GM18858 (cell line): ENCODE measurements around the gene BCL2L2.
"Not testable (repeated sequence)": the region's sequence is repeated elsewhere in the genome, so short reads cannot be mapped to it uniquely, and the experiment has no call there.

Experiments used
- ATAC-seq: cut with Tn5 transposase; IDR thresholded peaks from one replicate; pipeline ENCODE4 v1.9.1; 2021; ENCODE audit not compliant: unreplicated experiment

BCL2L2 gene

DNA sequence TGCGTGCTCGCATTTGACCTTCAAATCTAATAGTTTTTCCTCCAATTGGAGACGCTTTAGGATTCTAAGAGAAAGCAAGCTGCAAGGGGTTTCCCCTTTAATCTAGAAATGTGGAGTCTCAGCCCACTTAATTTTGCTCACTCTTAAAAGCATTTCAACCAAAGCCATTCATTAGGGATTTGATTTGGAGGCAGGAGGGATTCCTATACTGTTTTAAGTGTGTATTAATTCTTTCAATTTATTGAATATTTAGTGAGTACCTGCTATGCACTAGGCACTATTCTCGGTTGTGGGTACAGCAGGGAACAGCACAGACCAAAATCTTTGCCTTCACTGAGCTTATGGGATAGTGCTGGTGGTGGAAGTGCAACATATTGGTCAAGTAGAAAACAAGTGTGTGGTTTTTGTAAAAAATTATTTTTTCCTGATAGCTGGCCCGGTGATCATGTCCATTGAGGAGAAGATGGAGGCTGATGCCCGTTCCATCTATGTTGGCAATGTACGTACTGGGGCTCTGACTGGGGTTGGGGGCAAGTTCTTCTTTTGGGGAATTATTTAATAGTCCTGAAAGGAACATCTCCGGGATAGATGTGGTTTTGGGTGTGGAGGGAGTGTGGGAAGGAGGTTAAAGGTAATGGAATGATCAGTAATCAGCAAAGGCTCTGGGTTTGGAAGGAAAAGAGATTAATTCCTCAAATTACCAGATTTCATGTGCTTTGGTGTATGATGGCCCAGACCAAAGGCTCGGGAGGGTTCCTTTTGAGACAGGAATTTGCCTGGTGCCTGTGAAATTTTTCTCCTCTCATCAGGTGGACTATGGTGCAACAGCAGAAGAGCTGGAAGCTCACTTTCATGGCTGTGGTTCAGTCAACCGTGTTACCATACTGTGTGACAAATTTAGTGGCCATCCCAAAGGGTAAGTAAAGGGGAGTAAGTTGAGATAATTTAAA, 16.2 kb downstream of the BCL2L2 start:
- no peak for ATAC-seq

DNA sequence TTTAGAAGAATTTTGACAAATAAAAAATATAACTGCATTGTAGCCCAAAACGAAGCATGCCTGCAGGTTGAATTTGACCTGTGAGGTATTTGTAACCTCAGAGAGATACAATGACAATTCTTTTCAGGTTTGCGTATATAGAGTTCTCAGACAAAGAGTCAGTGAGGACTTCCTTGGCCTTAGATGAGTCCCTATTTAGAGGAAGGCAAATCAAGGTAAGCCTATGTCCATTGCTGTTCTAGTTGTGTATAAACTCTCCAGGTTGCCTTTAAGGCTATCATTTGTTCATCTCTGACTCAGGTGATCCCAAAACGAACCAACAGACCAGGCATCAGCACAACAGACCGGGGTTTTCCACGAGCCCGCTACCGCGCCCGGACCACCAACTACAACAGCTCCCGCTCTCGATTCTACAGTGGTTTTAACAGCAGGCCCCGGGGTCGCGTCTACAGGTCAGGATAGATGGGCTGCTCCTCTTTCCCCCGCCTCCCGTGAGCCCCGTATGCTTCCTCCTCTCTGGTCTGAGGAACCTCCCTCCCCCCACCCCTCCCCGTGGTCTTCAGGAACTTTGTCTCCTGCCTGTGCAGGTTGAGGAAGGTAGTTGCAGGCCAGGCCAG, 17.3 kb downstream of the BCL2L2 start:
- no peak for ATAC-seq

DNA sequence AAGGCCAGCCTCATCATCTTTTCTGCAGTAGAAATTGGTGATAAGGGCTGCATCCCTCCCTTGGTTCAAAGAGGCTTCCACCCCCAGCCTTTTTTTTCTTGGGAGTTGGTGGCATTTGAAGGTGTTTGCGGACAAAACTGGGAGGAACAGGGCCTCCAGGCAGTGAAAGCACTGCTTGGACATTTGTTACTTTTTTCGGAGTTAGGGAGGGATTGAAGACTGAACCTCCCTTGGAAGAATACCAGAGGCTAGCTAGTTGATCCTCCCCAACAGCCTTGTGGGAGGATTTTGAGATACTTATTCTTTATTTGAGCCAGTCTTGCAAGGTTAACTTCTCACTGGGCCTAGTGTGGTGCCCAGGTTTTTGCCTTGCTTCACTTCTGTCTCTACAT, 17.8 kb downstream of the BCL2L2 start:
- no peak for ATAC-seq

DNA sequence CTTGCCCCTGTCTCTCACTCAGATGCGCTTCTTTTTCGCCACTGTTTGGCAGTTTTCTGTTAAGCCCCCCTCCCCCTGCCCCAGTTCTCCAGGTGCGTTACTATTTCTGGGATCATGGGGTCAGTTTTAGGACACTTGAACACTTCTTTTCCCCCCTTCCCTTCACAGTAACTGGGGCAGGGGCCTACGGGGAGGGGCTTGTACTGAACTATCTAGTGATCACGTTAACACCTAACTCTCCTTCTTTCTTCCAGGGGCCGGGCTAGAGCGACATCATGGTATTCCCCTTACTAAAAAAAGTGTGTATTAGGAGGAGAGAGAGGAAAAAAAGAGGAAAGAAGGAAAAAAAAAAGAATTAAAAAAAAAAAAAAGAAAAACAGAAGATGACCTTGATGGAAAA, 18.4 kb downstream of the BCL2L2 start:
- ATAC-seq, result no peak

DNA sequence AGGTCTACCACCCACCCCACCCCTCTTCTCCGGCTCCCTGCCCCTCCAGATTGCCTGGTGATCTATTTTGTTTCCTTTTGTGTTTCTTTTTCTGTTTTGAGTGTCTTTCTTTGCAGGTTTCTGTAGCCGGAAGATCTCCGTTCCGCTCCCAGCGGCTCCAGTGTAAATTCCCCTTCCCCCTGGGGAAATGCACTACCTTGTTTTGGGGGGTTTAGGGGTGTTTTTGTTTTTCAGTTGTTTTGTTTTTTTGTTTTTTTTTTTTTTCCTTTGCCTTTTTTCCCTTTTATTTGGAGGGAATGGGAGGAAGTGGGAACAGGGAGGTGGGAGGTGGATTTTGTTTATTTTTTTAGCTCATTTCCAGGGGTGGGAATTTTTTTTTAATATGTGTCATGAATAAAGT, 19.1 kb downstream of the BCL2L2 start:
- ATAC-seq, result not testable (repeated sequence)

DNA sequence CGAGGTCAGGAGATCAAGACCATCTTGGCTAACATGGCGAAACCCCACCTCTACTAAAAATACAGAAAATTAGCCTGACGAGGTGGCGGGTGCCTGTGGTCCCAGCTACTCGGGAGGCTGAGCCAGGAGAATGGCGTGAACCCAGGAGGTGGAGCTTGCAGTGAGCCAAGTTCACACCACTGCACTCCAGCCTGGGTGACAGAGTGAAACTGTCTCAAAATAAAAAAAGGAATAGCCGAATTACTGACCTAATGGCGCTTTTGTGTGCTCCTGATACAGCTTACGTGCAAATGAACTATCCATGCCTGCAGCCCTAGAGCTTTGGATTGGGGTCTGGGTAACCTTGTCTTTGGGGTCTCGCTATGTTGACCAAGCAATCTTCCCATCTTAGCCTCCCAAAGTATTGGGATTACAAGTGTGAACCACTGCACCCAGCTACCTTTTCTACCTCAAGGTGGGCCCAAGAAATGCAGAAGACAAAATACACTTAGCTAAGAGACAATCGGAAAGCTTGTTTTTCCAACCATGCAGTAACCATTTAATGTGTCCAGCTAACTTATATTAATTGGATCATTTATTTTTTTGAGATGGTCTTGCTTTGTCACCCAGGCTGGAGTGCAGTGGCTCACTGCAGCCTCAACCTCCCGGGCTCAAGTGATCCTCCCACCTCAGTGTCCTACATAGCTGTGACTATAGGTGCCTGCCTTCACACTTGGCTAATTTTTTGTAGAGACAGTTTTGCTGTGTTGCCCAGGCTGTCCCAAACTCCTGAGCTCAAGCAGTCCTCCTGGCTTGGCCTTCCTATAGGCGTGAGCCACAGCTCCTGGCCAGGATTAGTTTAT, 20.1 kb downstream of the BCL2L2 start:
- ATAC-seq, result no peak

DNA sequence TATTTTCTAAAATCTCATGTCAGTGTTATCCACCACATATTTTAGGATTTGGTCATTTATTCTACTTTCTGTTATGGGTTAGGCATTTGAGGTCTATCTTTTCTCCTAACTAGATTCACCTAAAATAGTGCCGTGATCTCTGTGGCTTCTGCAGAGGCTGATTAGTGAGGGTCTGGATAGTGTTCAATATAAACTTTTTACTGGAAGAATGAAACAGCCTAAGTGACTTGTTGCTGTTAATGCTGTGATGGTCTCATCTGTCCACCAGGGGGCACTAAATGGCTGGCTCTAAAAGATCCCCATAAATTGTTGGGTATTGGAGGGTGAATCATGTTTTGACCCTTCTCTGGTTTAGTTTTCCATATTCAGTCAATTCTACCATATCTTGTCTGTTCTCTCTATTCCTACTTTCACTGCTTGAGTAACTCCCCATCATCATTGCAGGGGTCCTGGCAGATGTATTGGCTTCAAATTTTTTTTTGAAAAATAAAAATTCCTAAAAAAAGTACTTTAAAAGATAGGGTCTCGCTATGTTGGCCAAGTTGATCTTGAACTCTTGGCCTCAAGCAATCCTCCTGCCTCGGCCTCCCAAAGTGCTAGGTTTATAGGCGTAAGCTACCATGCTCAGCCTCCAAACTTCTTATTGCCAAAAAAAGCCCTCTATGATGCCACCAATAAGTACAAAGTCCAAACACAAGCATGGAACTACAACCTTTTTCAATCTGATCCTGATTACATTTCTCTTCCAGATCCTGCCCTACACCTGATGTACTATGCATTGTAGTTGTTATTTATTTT, 21.5 kb downstream of the BCL2L2 start:
- ATAC-seq, result no peak

DNA sequence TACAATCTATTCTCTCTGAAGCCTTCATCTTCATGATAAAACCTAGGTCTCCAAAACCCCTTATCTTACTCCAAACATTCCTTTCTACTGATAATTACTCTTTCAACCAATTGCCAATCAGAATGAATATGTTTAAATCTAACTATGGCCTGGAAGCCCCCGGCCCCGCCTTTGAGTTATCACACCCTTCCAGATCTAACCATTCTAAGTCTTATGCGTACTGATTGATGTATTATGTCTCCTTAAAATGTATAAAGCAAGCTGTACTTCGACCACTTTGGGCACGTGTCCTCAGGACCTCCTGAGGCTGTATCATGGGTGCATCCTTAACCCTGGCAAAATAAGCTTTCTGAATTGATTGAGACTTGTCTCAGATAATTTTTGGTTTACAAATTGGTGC, 29.0 kb downstream of the BCL2L2 start:
- ATAC-seq, result no peak

DNA sequence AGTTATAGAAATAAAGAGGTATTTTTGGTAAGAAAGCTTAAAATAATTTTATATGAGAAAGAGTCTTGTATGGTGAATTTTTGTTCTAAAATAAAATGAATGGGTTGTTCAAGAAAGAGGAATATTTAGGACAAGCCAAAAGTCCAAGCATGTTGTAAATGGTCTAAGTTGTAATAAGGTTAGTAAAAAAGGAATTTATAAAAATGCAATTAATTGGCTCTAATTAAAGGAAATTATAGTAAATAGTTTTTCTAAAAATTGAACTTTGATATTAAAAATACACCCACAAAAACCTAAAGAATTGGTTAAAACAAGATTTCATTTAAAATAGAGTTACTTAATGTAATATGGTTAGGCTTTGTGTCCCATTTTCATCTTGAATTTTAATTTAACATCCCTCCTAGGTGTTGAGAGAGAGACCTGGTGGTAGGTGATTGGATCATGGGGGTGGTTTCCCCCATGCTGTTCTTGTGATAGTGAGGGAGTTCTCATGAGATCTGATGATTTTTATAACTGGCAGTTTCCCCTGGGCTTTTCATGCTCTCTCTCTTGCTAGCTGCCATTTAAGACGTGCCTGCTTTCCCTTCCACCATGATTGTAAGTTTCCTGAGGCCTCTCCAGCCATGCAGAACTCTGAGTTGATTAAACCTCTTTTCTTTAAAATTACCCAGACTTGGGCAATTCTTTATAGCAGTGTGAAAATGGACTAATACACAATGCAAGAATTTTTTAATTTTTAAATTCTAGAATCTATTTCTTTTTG, 33.1 kb downstream of the BCL2L2 start:
- no peak for ATAC-seq

DNA sequence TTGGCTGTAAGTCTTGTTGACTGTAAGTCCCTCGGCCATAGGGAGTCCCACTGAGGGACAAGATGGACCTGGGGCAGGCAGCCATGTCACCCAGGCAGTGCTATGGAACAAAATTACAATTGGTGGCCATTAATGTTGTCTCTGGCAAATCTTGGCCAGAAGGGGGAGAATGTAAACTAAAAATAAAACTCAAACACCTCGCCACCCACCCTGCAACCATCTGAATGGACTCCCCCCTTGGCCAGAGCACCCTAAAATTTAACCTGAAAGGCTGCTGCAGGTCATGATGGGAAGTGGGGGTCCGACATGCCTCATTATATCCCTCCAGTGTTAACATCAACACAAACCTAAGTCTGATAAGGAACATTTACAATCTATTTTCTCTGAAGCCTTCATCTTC, 37.8 kb downstream of the BCL2L2 start:
- no peak for ATAC-seq

DNA sequence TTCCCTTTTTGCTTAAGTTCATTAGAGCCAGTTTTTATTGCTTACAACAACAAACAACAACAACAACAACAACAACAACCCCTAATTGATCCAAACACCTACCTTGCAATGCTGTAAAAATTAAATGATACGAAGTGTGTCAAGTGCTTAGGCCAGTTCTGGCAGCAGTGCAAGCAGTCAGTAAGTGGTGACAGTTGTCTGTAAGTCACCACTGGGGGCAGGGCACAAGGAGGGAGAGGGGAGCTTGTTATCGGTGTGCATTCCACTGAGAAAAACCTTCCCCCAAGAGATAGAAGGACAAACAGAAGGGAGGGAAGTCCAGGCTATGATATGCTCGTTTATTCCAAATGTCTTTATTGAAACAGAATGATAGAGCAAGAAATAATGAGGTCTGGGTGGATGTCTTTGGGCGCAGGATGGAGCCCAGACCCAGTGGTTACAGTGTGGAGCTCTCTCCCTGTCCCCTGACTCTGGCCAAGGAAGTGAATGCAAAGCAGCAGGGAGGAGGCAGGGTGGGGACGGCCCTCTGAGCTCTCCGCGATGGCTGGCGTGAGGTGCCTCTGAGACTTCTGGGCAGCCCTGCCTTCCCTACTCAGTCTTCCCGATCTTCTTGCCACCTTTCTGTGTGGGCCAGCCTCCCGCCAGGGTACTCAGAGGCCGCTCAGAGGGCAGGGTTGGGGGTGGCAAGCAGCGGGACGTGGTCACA, 39.5 kb downstream of the BCL2L2 start:
- ATAC-seq, result no peak

DNA sequence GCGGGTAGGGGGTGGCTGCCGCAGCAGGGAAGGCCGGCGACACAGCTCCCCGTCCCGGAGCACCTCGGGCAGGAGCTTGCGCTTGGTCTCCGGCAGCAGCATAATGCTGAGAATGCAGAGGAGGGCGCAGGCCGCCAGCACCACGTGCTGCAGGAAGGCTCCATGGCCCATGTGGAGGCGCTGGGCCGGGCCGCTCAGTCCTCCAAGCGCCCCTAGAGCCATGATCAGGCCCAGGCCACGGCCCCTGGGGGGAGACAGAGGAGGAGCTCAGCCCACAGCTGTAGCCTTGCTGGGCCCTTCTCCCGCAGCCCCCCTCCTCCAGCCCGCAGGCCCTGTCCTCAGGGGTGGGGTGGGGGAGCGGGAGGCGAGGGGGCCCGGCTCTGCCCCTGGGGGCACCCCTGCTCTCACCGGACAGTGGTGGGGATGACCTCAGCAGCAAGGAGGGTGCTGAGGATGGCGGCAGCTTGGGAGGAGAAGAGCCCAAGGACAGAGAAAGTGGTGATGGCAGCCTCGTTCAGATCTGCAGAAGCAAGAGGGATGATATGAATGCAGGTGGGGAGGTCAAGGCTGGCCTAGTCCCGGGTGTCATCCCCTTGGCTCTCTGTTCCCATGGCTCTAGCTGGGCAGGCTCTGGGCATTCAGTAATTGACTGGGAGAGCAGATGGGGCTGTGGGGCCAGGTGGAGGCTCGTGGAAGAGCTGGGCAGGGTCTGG, 40.2 kb downstream of the BCL2L2 start:
- no peak for ATAC-seq

DNA sequence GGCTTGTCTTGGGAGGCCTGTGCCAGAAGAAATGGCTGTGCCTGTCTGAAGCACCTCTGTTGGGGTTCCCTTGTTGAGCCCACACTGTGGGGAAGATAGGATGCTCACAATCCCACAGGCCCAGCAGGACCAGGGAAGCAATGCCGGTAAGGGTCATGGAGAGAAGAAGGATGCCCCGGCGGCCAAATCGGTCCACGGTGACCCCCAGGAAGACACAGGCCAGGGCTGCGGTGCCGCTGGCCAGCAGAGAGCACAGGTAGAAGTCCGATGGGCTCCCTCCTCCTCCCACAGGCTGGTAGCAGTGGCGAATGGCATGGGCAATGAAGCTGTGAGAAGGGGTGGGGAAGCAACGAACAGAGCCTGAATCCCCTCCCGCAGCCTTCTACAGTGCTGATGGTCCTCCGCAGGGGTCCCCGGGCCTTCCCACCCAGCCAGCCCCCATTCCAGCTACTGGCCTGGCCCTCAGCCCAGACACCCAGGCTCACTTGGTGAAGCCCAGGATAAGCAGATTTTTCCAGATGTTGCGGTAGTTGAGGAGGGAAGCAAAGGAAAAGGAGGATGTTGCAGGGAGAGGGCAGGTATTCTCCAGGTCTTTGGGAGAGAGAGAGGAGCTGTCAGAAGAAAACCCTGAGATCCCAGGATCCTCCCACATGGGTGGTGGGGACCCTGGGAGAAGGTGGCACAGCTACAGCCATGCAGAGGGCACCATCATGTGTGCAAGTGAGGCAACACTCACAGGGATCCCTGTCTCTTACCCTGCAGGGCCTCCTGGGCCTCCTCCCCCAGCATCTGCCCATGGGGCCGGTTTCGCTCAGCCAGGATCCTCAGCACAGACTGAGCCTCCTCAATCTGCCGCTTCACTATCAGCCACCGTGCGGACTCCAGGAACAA, 41.0 kb downstream of the BCL2L2 start:
- ATAC-seq, result no peak

DNA sequence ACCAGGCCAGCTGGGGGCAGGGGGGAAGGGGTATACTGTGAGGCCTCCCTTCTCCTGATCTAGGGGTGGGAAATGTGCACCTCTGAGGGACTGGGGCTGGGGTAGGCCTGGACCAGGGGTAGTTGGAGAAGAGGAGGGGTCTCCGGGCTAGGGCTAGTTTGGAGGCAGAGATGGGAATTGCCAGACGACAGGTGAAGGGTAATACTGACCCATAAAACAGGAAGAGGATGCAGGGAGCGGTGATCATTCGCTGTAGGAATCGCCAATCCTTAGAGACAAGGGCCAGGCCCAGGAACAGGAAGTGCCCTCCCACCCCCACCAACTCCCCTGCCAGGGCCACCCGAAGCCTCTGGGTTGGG, 41.6 kb downstream of the BCL2L2 start:
- ATAC-seq, result no peak

DNA sequence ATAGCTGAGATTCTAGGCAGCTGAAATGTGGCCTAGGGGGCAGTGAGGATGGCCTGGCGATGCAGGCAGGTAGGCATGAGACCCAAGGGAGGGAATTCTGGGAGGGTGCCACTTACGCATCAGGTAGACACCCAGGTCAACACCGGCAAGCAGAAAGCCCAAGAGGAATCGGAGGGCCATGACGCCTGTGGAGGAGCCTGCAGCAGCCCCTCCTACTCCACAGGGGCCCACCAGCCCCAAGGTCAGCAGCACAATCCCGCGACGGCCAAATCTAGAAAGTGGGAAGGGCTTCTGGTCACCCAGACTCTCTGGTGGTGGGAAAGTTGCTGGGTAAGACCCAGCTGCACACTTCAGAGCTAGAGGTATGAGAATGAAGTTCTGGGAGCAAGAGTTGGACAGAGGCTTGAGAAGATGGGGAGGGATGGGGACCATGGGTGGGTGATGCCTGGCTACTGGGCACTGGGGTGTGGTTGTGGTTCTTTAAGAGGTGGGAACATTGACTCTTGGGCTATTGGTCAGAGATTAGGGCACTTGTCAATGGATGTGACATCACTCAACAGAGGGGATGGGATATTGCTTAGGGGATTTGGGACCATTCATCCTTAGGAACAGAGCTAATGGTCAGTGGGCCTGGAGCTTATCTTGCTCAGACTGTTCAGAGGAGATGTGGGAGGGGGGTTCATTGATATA, 42.7 kb downstream of the BCL2L2 start:
- no peak for ATAC-seq

DNA sequence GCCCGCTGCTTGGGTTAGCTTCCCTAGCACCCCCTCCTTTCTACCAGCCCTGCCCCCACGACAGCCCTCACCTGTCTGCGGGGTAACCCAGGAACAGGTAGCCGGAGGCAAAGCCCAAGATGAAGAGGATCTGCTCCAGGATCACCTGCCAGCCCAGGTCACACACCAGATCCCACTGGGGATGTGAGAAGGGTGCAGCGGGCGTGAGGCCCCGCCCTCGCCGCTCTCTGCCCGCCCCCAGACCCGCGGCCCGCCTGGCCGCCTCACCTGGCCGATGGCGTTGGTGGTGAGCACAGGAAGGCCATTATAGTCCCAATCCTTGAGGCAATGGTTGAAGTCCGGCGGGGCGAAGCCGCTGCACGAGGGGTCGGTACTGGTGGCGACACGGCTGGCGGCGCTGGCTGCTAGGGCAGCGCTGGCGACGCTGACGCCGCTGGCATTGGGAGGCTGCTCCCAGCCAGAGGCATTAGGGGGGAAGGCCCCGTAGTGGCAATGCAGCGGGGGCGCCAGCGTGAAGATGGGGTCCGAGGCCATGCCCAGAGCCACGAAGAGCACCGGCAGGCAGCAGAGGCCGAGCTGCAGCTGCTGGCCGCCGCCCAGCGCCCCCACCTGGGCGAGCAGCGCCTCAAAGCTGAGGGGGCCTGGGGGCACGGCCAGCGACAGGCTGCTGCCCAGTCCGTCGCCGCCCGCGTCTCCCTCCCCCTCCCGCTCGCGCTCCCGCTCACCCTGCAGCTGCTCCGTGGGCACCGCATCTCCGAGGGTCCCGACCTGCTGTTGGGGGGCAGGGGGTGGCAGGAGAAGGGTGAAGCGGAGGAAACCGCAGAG, 45.3 kb downstream of the BCL2L2 start:
- ATAC-seq, result no peak
